ENCODE measurements around the gene MXD4.

MXD4 gene

GRCh38 chr4:2268357-2269205 lies 6.7 kb upstream of the MXD4 start:
- no peak for TF ChIP-seq TAF1 (IDR thresholded peaks at IDR 0.05; ENCODE audit: borderline replicate concordance, insufficient read depth, low read length)
- no peak for TF ChIP-seq FOXP2 (optimal IDR thresholded peaks at IDR 0.05; ENCODE audit: borderline replicate concordance, extremely low read depth, extremely low read length, insufficient read depth)
- TF ChIP-seq SIN3A (IDR thresholded peaks at IDR 0.05; ENCODE audit: borderline replicate concordance, insufficient read depth, low read length) = no peak
- no peak for TF ChIP-seq REST (IDR thresholded peaks at IDR 0.05; ENCODE audit: insufficient read depth in 1 of 2, low read depth in 2 of 2, low read length in 2 of 2)
- TF ChIP-seq POLR2AphosphoS5 (IDR thresholded peaks at IDR 0.05; ENCODE audit: low read depth, low read length) = no peak

- TF ChIP-seq REST (IDR thresholded peaks at IDR 0.05; ENCODE audit: insufficient read depth in 1 of 2, low read depth in 2 of 2, low read length in 2 of 2) = no peak
- TF ChIP-seq FOXP2 (optimal IDR thresholded peaks at IDR 0.05; ENCODE audit: borderline replicate concordance, extremely low read depth, extremely low read length, insufficient read depth) = no peak
- TF ChIP-seq SIN3A (IDR thresholded peaks at IDR 0.05; ENCODE audit: borderline replicate concordance, insufficient read depth, low read length) = no peak
- TF ChIP-seq POLR2AphosphoS5 (IDR thresholded peaks at IDR 0.05; ENCODE audit: low read depth, low read length) = no peak
- TF ChIP-seq TAF1 (IDR thresholded peaks at IDR 0.05; ENCODE audit: borderline replicate concordance, insufficient read depth, low read length) = no peak
Measured at GRCh38 chr4:2267841-2268240, 5.9 kb upstream of the MXD4 start.

- TF ChIP-seq TAF1 (IDR thresholded peaks at IDR 0.05; ENCODE audit: borderline replicate concordance, insufficient read depth, low read length) (no peak), POLR2AphosphoS5 (IDR thresholded peaks at IDR 0.05; ENCODE audit: low read depth, low read length) (no peak), REST (IDR thresholded peaks at IDR 0.05; ENCODE audit: insufficient read depth in 1 of 2, low read depth in 2 of 2, low read length in 2 of 2) (no peak), FOXP2 (optimal IDR thresholded peaks at IDR 0.05; ENCODE audit: borderline replicate concordance, extremely low read depth, extremely low read length, insufficient read depth) (no peak), SIN3A (IDR thresholded peaks at IDR 0.05; ENCODE audit: borderline replicate concordance, insufficient read depth, low read length) (no peak)
Measured at GRCh38 chr4:2267320-2267811, 5.5 kb upstream of the MXD4 start.

- TF ChIP-seq SIN3A (IDR thresholded peaks at IDR 0.05; ENCODE audit: borderline replicate concordance, insufficient read depth, low read length) (no peak), POLR2AphosphoS5 (IDR thresholded peaks at IDR 0.05; ENCODE audit: low read depth, low read length) (no peak), FOXP2 (optimal IDR thresholded peaks at IDR 0.05; ENCODE audit: borderline replicate concordance, extremely low read depth, extremely low read length, insufficient read depth) (no peak), REST (IDR thresholded peaks at IDR 0.05; ENCODE audit: insufficient read depth in 1 of 2, low read depth in 2 of 2, low read length in 2 of 2) (no peak), TAF1 (IDR thresholded peaks at IDR 0.05; ENCODE audit: borderline replicate concordance, insufficient read depth, low read length) (no peak)
Measured at GRCh38 chr4:2266821-2267220, 4.9 kb upstream of the MXD4 start.
